IMR-90 (cell line): ENCODE data around the gene KNG1.

Source experiments
- BHLHE40 ChIP-seq: fragments of 150-350 bp; IDR thresholded peaks from 2 replicates; pipeline ENCODE4 v1.6.1; 2016; ENCODE audit warnings: mild to moderate bottlenecking, low read depth, low read length
- CEBPB ChIP-seq: IDR thresholded peaks from 2 replicates; pipeline ENCODE4 v1.6.1; 2012; ENCODE audit warnings: low read depth, low read length, improper control_type of control experiment
- CHD1 ChIP-seq: IDR thresholded peaks from 2 replicates; pipeline ENCODE4 v1.6.1; 2012; ENCODE audit warnings: low read depth, low read length, improper control_type of control experiment
- CTCF ChIP-seq: conservative IDR thresholded peaks from 2 replicates; pipeline ENCODE4 v1.5.1; 2012; ENCODE audit warnings: mild to moderate bottlenecking, low read depth, low read length, improper control_type of control experiment
- FOS ChIP-seq: fragments of 150-350 bp; IDR thresholded peaks from 2 replicates; pipeline ENCODE4 v1.6.1; 2016; ENCODE audit warnings: low read depth, low read length
- MXI1 ChIP-seq: IDR thresholded peaks from 2 replicates; pipeline ENCODE4 v1.6.1; 2012; ENCODE audit warnings: low read depth, mild to moderate bottlenecking, low read length, moderate library complexity, borderline replicate concordance
- POLR2A ChIP-seq: IDR thresholded peaks from 2 replicates; pipeline ENCODE4 v1.6.1; 2012; ENCODE audit warnings: mild to moderate bottlenecking, low read depth, low read length
- RAD21 ChIP-seq: IDR thresholded peaks from 2 replicates; pipeline ENCODE4 v1.6.1; 2012; ENCODE audit warnings: low read length, improper control_type of control experiment
- RCOR1 ChIP-seq: IDR thresholded peaks from 2 replicates; pipeline ENCODE4 v1.6.1; 2012; ENCODE audit warnings: mild to moderate bottlenecking, low read length, improper control_type of control experiment; ENCODE audit not compliant: insufficient replicate concordance
- SMC3 ChIP-seq: fragments of 150-350 bp; IDR thresholded peaks from 2 replicates; pipeline ENCODE4 v1.6.1; 2016; ENCODE audit warnings: low read depth, mild to moderate bottlenecking, antibody characterized with exemption, low read length, moderate library complexity
- USF2 ChIP-seq: fragments of 150-350 bp; IDR thresholded peaks from 2 replicates; pipeline ENCODE4 v1.6.1; 2017; ENCODE audit warnings: mild to moderate bottlenecking, antibody characterized with exemption, low read length, low read depth

- TF ChIP-seq CTCF (no peak), RCOR1 (no peak), RAD21 (no peak), FOS (no peak), CHD1 (no peak), BHLHE40 (no peak), SMC3 (no peak), USF2 (no peak), CEBPB (no peak), POLR2A (no peak), MXI1 (no peak)
These were observed 7.8 kb downstream of the KNG1 start for GRCh38 chr3:186724911-186725310.
